ENCODE measurements around the gene TCF4.

GRCh38 chr18:55422456-55423180 is 165.4 kb downstream of the TCF4 start:
- TF ChIP-seq, protein P1, sequence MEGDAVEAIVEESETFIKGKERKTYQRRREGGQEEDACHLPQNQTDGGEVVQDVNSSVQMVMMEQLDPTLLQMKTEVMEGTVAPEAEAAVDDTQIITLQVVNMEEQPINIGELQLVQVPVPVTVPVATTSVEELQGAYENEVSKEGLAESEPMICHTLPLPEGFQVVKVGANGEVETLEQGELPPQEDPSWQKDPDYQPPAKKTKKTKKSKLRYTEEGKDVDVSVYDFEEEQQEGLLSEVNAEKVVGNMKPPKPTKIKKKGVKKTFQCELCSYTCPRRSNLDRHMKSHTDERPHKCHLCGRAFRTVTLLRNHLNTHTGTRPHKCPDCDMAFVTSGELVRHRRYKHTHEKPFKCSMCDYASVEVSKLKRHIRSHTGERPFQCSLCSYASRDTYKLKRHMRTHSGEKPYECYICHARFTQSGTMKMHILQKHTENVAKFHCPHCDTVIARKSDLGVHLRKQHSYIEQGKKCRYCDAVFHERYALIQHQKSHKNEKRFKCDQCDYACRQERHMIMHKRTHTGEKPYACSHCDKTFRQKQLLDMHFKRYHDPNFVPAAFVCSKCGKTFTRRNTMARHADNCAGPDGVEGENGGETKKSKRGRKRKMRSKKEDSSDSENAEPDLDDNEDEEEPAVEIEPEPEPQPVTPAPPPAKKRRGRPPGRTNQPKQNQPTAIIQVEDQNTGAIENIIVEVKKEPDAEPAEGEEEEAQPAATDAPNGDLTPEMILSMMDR (IDR thresholded peaks at IDR 0.05), result no peak
- TF ChIP-seq POLR2A (IDR thresholded peaks at IDR 0.05), result no peak
- TF ChIP-seq POLR2AphosphoS5 (IDR thresholded peaks at IDR 0.05), result no peak
